IMR-90 (cell line): Measurements from ENCODE around the gene CD101. TPM values are rescaled to one million over a fixed set of nuclear protein-coding genes. Genes with fewer than 3 reads are reported as not detected.

Source experiments
- ATAC-seq: fragments of 200-7000 bp; cut with Tn5 transposase; 2 replicates; pipeline ENCODE4 v1.9.1; 2020; ENCODE audit warnings: low read depth, mild to moderate bottlenecking, moderate library complexity
- BruUV-seq: library from RNA; stranded (reverse); fragments of 400-500 nt; replicated peaks from 2 replicates; lab custom pipeline; 2021; lab: Mats Ljungman, UMichigan
- CTCF ChIA-PET: fragments of 300-600 bp; formaldehyde crosslinking; extraction: SDS; loops from one replicate; lab custom pipeline; 2021; ENCODE audit warnings: antibody characterized with exemption; lab: Yijun Ruan, JAX
- POLR2A ChIA-PET: fragments of 300-600 bp; sonication (Branson Sonifier 250); formaldehyde crosslinking; loops from one replicate; lab custom pipeline; 2022; ENCODE audit warnings: antibody characterized with exemption; ENCODE audit not compliant: unreplicated experiment; lab: Charles Lee
- DNase-seq: peaks from one replicate; pipeline ENCODE4 v3.0.0; 2013
- H2AFZ ChIP-seq: replicated peaks from 2 replicates; pipeline ENCODE3; 2013; ENCODE audit warnings: low read length, mild to moderate bottlenecking; ENCODE audit not compliant: poor library complexity
- H2AK5ac ChIP-seq: 2 replicates; pipeline ENCODE4 v1.6.1; 2013; ENCODE audit warnings: low read depth, low read length, inconsistent platforms
- H2AK9ac ChIP-seq: replicated peaks from 2 replicates; pipeline ENCODE3; 2013; ENCODE audit warnings: mild to moderate bottlenecking, low read depth, low read length, moderate library complexity; ENCODE audit not compliant: poor library complexity
- H2BK120ac ChIP-seq: 2 replicates; pipeline ENCODE4 v1.6.1; 2013; ENCODE audit warnings: low read depth, low read length, inconsistent platforms
- H2BK15ac ChIP-seq: 3 replicates; pipeline ENCODE4 v1.6.1; 2013; ENCODE audit warnings: low read depth, low read length, inconsistent platforms
- H2BK20ac ChIP-seq: 2 replicates; pipeline ENCODE4 v1.6.1; 2013; ENCODE audit warnings: low read depth, mild to moderate bottlenecking, inconsistent platforms, low read length, moderate library complexity
- H2BK5ac ChIP-seq: 2 replicates; pipeline ENCODE4 v1.6.1; 2013; ENCODE audit warnings: mild to moderate bottlenecking, low read depth, low read length, inconsistent platforms; ENCODE audit not compliant: poor library complexity, severe bottlenecking
- H3K14ac ChIP-seq: replicated peaks from 2 replicates; pipeline ENCODE4 v1.6.1; 2013; ENCODE audit warnings: low read depth, low read length, inconsistent platforms
- H3K18ac ChIP-seq: 2 replicates; pipeline ENCODE4 v1.6.1; 2013; ENCODE audit warnings: low read depth, low read length, control low read depth
- H3K23ac ChIP-seq: 2 replicates; pipeline ENCODE4 v1.6.1; 2013; ENCODE audit warnings: low read depth, low read length, inconsistent platforms
- H3K27ac ChIP-seq: 2 replicates; pipeline ENCODE4 v1.5.1; 2013; ENCODE audit warnings: mild to moderate bottlenecking, control low read depth, low read length; ENCODE audit not compliant: insufficient read depth
- H3K27me3 ChIP-seq: 2 replicates; pipeline ENCODE4 v1.6.1; 2013; ENCODE audit warnings: low read length; ENCODE audit not compliant: control insufficient read depth, insufficient read depth
- H3K36me3 ChIP-seq: 2 replicates; pipeline ENCODE4 v1.6.1; 2013; ENCODE audit warnings: low read length, mixed read lengths; ENCODE audit not compliant: control insufficient read depth, insufficient read depth
- H3K4ac ChIP-seq: 2 replicates; pipeline ENCODE4 v1.6.1; 2013; ENCODE audit warnings: low read depth, low read length, inconsistent platforms
- H3K4me1 ChIP-seq: 2 replicates; pipeline ENCODE4 v1.6.1; 2013; ENCODE audit warnings: low read length, mixed read lengths; ENCODE audit not compliant: control insufficient read depth, insufficient read depth
- H3K4me2 ChIP-seq: 2 replicates; pipeline ENCODE4 v1.6.1; 2013; ENCODE audit warnings: low read depth, mild to moderate bottlenecking, control low read depth, low read length, moderate library complexity
- H3K4me3 ChIP-seq: 2 replicates; pipeline ENCODE4 v1.5.1; 2013; ENCODE audit warnings: low read depth, mild to moderate bottlenecking, control low read depth, low read length, moderate library complexity; ENCODE audit not compliant: insufficient read depth
- H3K56ac ChIP-seq: 2 replicates; pipeline ENCODE4 v1.6.1; 2013; ENCODE audit warnings: low read length, inconsistent platforms; ENCODE audit not compliant: insufficient read depth; ENCODE audit errors: extremely low read depth
- H3K79me1 ChIP-seq, 2 experiments: 2 replicates each; pipeline ENCODE4 v1.6.1; 2013; ENCODE audit warnings: low read length in 2 of 2, inconsistent platforms in 1 of 2, low read depth in 1 of 2
- H3K9ac ChIP-seq: 2 replicates; pipeline ENCODE4 v1.6.1; 2013; ENCODE audit warnings: low read depth, low read length, control low read depth
- H3K9me1 ChIP-seq: 2 replicates; pipeline ENCODE4 v1.6.1; 2013; ENCODE audit warnings: low read length, inconsistent platforms; ENCODE audit not compliant: insufficient read depth
- H3K9me3 ChIP-seq: 2 replicates; pipeline ENCODE4 v1.6.1; 2013; ENCODE audit warnings: low read length; ENCODE audit not compliant: control insufficient read depth, insufficient read depth
- H4K20me1 ChIP-seq: 2 replicates; pipeline ENCODE4 v1.6.1; 2013; ENCODE audit warnings: low read length, inconsistent platforms; ENCODE audit not compliant: insufficient read depth
- H4K5ac ChIP-seq: 2 replicates; pipeline ENCODE4 v1.6.1; 2013; ENCODE audit warnings: mild to moderate bottlenecking, low read depth, low read length, control low read depth
- H4K8ac ChIP-seq, 2 experiments: 2 replicates each; pipeline ENCODE4 v1.6.1; 2013; ENCODE audit warnings: low read depth in 2 of 2, low read length in 2 of 2, control low read depth in 1 of 2, inconsistent platforms in 1 of 2
- H4K91ac ChIP-seq: 2 replicates; pipeline ENCODE4 v1.6.1; 2013; ENCODE audit warnings: low read depth, low read length, inconsistent platforms; ENCODE audit not compliant: insufficient read depth
- CEBPB ChIP-seq: IDR thresholded peaks from 2 replicates; pipeline ENCODE4 v1.6.1; 2012; ENCODE audit warnings: low read depth, low read length, improper control_type of control experiment
- CTCF ChIP-seq: conservative IDR thresholded peaks from 2 replicates; pipeline ENCODE4 v1.5.1; 2012; ENCODE audit warnings: mild to moderate bottlenecking, low read depth, low read length, improper control_type of control experiment
- MXI1 ChIP-seq: IDR thresholded peaks from 2 replicates; pipeline ENCODE4 v1.6.1; 2012; ENCODE audit warnings: low read depth, mild to moderate bottlenecking, low read length, moderate library complexity, borderline replicate concordance
- NFE2L2 ChIP-seq: fragments of 150-350 bp; IDR thresholded peaks from 2 replicates; pipeline ENCODE4 v1.6.1; 2016; ENCODE audit warnings: low read depth, mild to moderate bottlenecking, low read length
- RAD21 ChIP-seq: IDR thresholded peaks from 2 replicates; pipeline ENCODE4 v1.6.1; 2012; ENCODE audit warnings: low read length, improper control_type of control experiment
- RFX5 ChIP-seq: IDR thresholded peaks from 2 replicates; pipeline ENCODE4 v1.8.0; 2012; ENCODE audit warnings: low read depth, mild to moderate bottlenecking, low read length, moderate library complexity
- SMC3 ChIP-seq: fragments of 150-350 bp; IDR thresholded peaks from 2 replicates; pipeline ENCODE4 v1.6.1; 2016; ENCODE audit warnings: low read depth, mild to moderate bottlenecking, antibody characterized with exemption, low read length, moderate library complexity
- WGBS, 2 experiments: methylation state at CpG; one replicate each; pipeline versions ENCODE4 v1.1.5 to v1.1.7; 2013; ENCODE audit warnings: missing lambda C conversion rate in 2 of 2; ENCODE audit not compliant: insufficient read length in 1 of 2; ENCODE audit errors: extremely low coverage in 2 of 2; 5-methylcytosine and 5-hydroxymethylcytosine counted together
- dilution Hi-C: fragments of 300-500 bp; cut with HindIII; formaldehyde crosslinking; loops from one replicate; pipeline ENCODE4 v1.14.3; 2018; ENCODE audit warnings: low sequenced_read_pairs; ENCODE audit not compliant: unreplicated experiment
- in situ Hi-C: fragments of 300-500 bp; cut with MboI; formaldehyde crosslinking; loops from 3 replicates; pipeline ENCODE4 v1.14.3; 2019; ENCODE audit warnings: low sequenced_read_pairs, inconsistent platforms, mixed read lengths
- intact Hi-C: fragments of 100-400 bp; cut with micrococcal nuclease; formaldehyde crosslinking; loops from 2 replicates; pipeline ENCODE4 v1.10.0; 2022
- polyA plus RNA-seq, 3 experiments: library from polyadenylated mRNA; depleted of rRNA; stranded (reverse); fragments of >200 nt; gene quantifications; 2 replicates each; pipeline ENCODE4 v1.2.3, GENCODE V29; 2012; ENCODE audit warnings: low replicate concordance in 1 of 3
- total RNA-seq: library from RNA; depleted of rRNA; stranded (reverse); fragments of >200 nt; gene quantifications from 2 replicates; pipeline ENCODE4 v1.2.3, GENCODE V29; 2012

The CD101 gene
- total and polyA plus RNA-seq, 2 of the 4 experiments (the other 2 are of a cell fraction) = not detected

- Histone ChIP-seq H2BK5ac (no peak overlapping the region), H3K4me1 (no peaks in the 10 kb centered on the region), H2AK9ac (no peak overlapping the region), H3K79me1 (no peaks in the 10 kb centered on the region), H2BK15ac (no peak overlapping the region), H4K20me1 (no peaks in the 10 kb centered on the region), H2AFZ (no peak overlapping the region), H4K8ac (no peak overlapping the region), H3K27me3 (peaks cover 5% of the 10 kb centered on the region; the same call in 1 of the 2 replicates), H3K9ac (no peak overlapping the region), H3K27ac (no peak overlapping the region), H3K9me1 (no peaks in the 10 kb centered on the region), H3K4me3 (no peak overlapping the region), H4K5ac (no peak overlapping the region), H3K9me3 (no peaks in the 10 kb centered on the region), H3K36me3 (no peaks in the 10 kb centered on the region), H3K14ac (no peak overlapping the region), H3K4me2 (no peak overlapping the region), H3K18ac (no peak overlapping the region), H2BK20ac (no peak overlapping the region), H4K91ac (no peak overlapping the region), H2BK120ac (no peak overlapping the region), H3K56ac (no peak overlapping the region), H3K23ac (no peak overlapping the region), H2AK5ac (no peak overlapping the region), H3K4ac (no peak overlapping the region)
- intact Hi-C loops = no loop called here
- POLR2A ChIA-PET = no interaction called here
- WGBS, 2 experiments = 83% methylated on average over 1 of the region's 2 CpGs; no CpG with 5 or more reads in 1 of the 2 experiments
- ATAC-seq (no peak), DNase-seq (no peak)
- in situ Hi-C loops = no loop called here
- no TSS peak for BruUV-seq
- CTCF ChIA-PET = no interaction called here
- dilution Hi-C loops = no loop called here
- TF ChIP-seq NFE2L2 (no peak), CTCF (no peak), RFX5 (no peak), SMC3 (no peak), MXI1 (no peak), RAD21 (no peak), CEBPB (no peak)
These were observed 20.0 kb upstream of the CD101 start for GRCh38 chr1:116981521-116982037.
